ENCODE measurements around the gene BCAT1. TPM values are rescaled to one million over a fixed set of nuclear protein-coding genes. Genes with fewer than 3 reads are reported as not detected.

Gene BCAT1
- total and polyA plus RNA-seq, 2 of the 8 experiments (the other 6 are each of a cell fraction or from before 2014, with no cell fraction given): 19.7 to 263 TPM

- TF ChIP-seq ZNF274 (IDR thresholded peaks at IDR 0.05; ENCODE audit: borderline replicate concordance, extremely low read depth, low read length) (no peak), CHD1 (IDR thresholded peaks at IDR 0.05; ENCODE audit: low read depth, low read length) (no peak)
These were observed 127.2 kb downstream of the BCAT1 start (continued) for GRCh38 chr12:24821691-24822090.

Data from H1 (cell line).